Memory B cell (primary cell): ENCODE results near the gene BRME1.

Experiments used
- ATAC-seq: fragments of 150-1000 bp; cut with Tn5 transposase; 2 replicates; pipeline ENCODE4 v1.10.0; 2021; ENCODE audit warnings: low read depth, mild to moderate bottlenecking, moderate library complexity
- DNase-seq, 2 donors: peaks; one replicate each; pipeline ENCODE4 v3.0.0; 2022; ENCODE audit warnings: low spot score in 2 of 2
- H3K27ac Mint-ChIP-seq: one replicate; pipeline ENCODE4 v1.8.0; 2022; ENCODE audit warnings: mild to moderate bottlenecking, moderate library complexity, mixed read lengths
- H3K27me3 Mint-ChIP-seq: one replicate; pipeline ENCODE4 v1.8.0; 2022; ENCODE audit warnings: mixed read lengths
- H3K36me3 Mint-ChIP-seq: one replicate; pipeline ENCODE4 v1.8.0; 2022; ENCODE audit warnings: mild to moderate bottlenecking, mixed read lengths
- H3K4me1 Mint-ChIP-seq: one replicate; pipeline ENCODE4 v1.8.0; 2022; ENCODE audit warnings: mixed read lengths
- H3K4me3 Mint-ChIP-seq: one replicate; pipeline ENCODE4 v1.8.0; 2022; ENCODE audit warnings: mild to moderate bottlenecking, moderate library complexity, mixed read lengths
- H3K9me3 Mint-ChIP-seq: one replicate; pipeline ENCODE4 v1.8.0; 2022; ENCODE audit warnings: mixed read lengths

BRME1 gene

GRCh38 chr19:13834244-13835069 lies 71.5 kb downstream of the BRME1 start:
- ATAC-seq, result no peak
- peak overlapping the region; percentile 99 for H3K4me3 Mint-ChIP-seq
- H3K4me1 Mint-ChIP-seq, result peaks cover 28% of the 10 kb centered on the region
- H3K27ac Mint-ChIP-seq, result peak overlapping the region; percentile 99
- peaks cover 3% of the 10 kb centered on the region for H3K36me3 Mint-ChIP-seq
- peak in 1 of 2 donors; percentile 42 for DNase-seq
- H3K9me3 Mint-ChIP-seq, result no peaks in the 10 kb centered on the region
- H3K27me3 Mint-ChIP-seq, result no peaks in the 10 kb centered on the region

- H3K9me3 Mint-ChIP-seq, result no peaks in the 10 kb centered on the region
- H3K4me3 Mint-ChIP-seq, result peak overlapping the region; percentile 99
- no peaks in the 10 kb centered on the region for H3K27me3 Mint-ChIP-seq
- H3K4me1 Mint-ChIP-seq, result peaks cover 22% of the 10 kb centered on the region
- DNase-seq (peak; percentile 95 to 96), ATAC-seq (peak; percentile 79)
- H3K36me3 Mint-ChIP-seq, result peaks cover 4% of the 10 kb centered on the region
- H3K27ac Mint-ChIP-seq, result peak overlapping the region; percentile 99
Measured at GRCh38 chr19:13833330-13834243, 72.3 kb downstream of the BRME1 start.
